Measurements from ENCODE around the gene MYRFL.

Gene MYRFL

GRCh38 chr12:69873429-69873828 is 48.4 kb downstream of the MYRFL start:
- peak; percentile 85 for ATAC-seq (ENCODE audit: low read depth)
- Histone ChIP-seq H3K9me3 (ENCODE audit: severe bottlenecking) (no peaks in the 10 kb centered on the region), H3K36me3 (ENCODE audit: low read depth) (no peaks in the 10 kb centered on the region), H3K4me1 (ENCODE audit: insufficient read depth, poor library complexity, severe bottlenecking) (peaks cover 14% of the 10 kb centered on the region), H3K27ac (ENCODE audit: poor library complexity, severe bottlenecking) (peak overlapping the region; percentile 53), H3K4me3 (ENCODE audit: severe bottlenecking) (no peak overlapping the region), H3K27me3 (ENCODE audit: insufficient read depth, poor library complexity, severe bottlenecking) (no peaks in the 10 kb centered on the region)
- no peak for TF ChIP-seq CTCF (IDR thresholded peaks at IDR 0.05; ENCODE audit: poor library complexity, severe bottlenecking)
- DNase-seq (ENCODE audit: low spot score) = no peak

GRCh38 chr12:69874606-69875005 is 49.6 kb downstream of the MYRFL start:
- H3K27me3 ChIP-seq (ENCODE audit: insufficient read depth, poor library complexity, severe bottlenecking) = no peaks in the 10 kb centered on the region
- no peak for TF ChIP-seq CTCF (IDR thresholded peaks at IDR 0.05; ENCODE audit: poor library complexity, severe bottlenecking)
- H3K27ac ChIP-seq (ENCODE audit: poor library complexity, severe bottlenecking) = no peak overlapping the region
- no peaks in the 10 kb centered on the region for H3K36me3 ChIP-seq (ENCODE audit: low read depth)
- DNase-seq (ENCODE audit: low spot score) = no peak
- peaks cover 14% of the 10 kb centered on the region for H3K4me1 ChIP-seq (ENCODE audit: insufficient read depth, poor library complexity, severe bottlenecking)
- no peak overlapping the region for H3K4me3 ChIP-seq (ENCODE audit: severe bottlenecking)
- ATAC-seq (ENCODE audit: low read depth) = no peak
- H3K9me3 ChIP-seq (ENCODE audit: severe bottlenecking) = no peaks in the 10 kb centered on the region

GRCh38 chr12:69875416-69875935 is 50.4 kb downstream of the MYRFL start:
- Histone ChIP-seq H3K4me1 (ENCODE audit: insufficient read depth, poor library complexity, severe bottlenecking) (peaks cover 14% of the 10 kb centered on the region), H3K27ac (ENCODE audit: poor library complexity, severe bottlenecking) (no peak overlapping the region), H3K27me3 (ENCODE audit: insufficient read depth, poor library complexity, severe bottlenecking) (no peaks in the 10 kb centered on the region), H3K9me3 (ENCODE audit: severe bottlenecking) (no peaks in the 10 kb centered on the region), H3K36me3 (ENCODE audit: low read depth) (no peaks in the 10 kb centered on the region), H3K4me3 (ENCODE audit: severe bottlenecking) (no peak overlapping the region)
- DNase-seq (ENCODE audit: low spot score) = no peak
- ATAC-seq (ENCODE audit: low read depth) = no peak
- no peak for TF ChIP-seq CTCF (IDR thresholded peaks at IDR 0.05; ENCODE audit: poor library complexity, severe bottlenecking)

- H3K9me3 ChIP-seq (ENCODE audit: severe bottlenecking) = no peaks in the 10 kb centered on the region
- DNase-seq (ENCODE audit: low spot score) = no peak
- H3K27me3 ChIP-seq (ENCODE audit: insufficient read depth, poor library complexity, severe bottlenecking) = no peaks in the 10 kb centered on the region
- peak; percentile 94 for ATAC-seq (ENCODE audit: low read depth)
- no peaks in the 10 kb centered on the region for H3K4me1 ChIP-seq (ENCODE audit: insufficient read depth, poor library complexity, severe bottlenecking)
- no peak overlapping the region for H3K4me3 ChIP-seq (ENCODE audit: severe bottlenecking)
- TF ChIP-seq CTCF (IDR thresholded peaks at IDR 0.05; ENCODE audit: poor library complexity, severe bottlenecking) = peak; percentile 88
- H3K36me3 ChIP-seq (ENCODE audit: low read depth) = no peaks in the 10 kb centered on the region
- H3K27ac ChIP-seq (ENCODE audit: poor library complexity, severe bottlenecking) = no peak overlapping the region
These were observed 54.3 kb downstream of the MYRFL start for GRCh38 chr12:69879007-69879960.

GRCh38 chr12:69880571-69880970 is 55.5 kb downstream of the MYRFL start:
- no peaks in the 10 kb centered on the region for H3K36me3 ChIP-seq (ENCODE audit: low read depth)
- no peaks in the 10 kb centered on the region for H3K4me1 ChIP-seq (ENCODE audit: insufficient read depth, poor library complexity, severe bottlenecking)
- TF ChIP-seq CTCF (IDR thresholded peaks at IDR 0.05; ENCODE audit: poor library complexity, severe bottlenecking) = no peak
- no peak for ATAC-seq (ENCODE audit: low read depth)
- no peak for DNase-seq (ENCODE audit: low spot score)
- no peaks in the 10 kb centered on the region for H3K27me3 ChIP-seq (ENCODE audit: insufficient read depth, poor library complexity, severe bottlenecking)
- no peak overlapping the region for H3K27ac ChIP-seq (ENCODE audit: poor library complexity, severe bottlenecking)
- H3K9me3 ChIP-seq (ENCODE audit: severe bottlenecking) = no peaks in the 10 kb centered on the region
- H3K4me3 ChIP-seq (ENCODE audit: severe bottlenecking) = no peak overlapping the region

Measured in RWPE2 (cell line).